Erythroblast (primary cell): Measurements from ENCODE around the gene GRIK2.

Experiments used
- GATA1 ChIP-seq: IDR thresholded peaks from 2 replicates; pipeline ENCODE4 v1.6.1; 2011; ENCODE audit warnings: low read depth, mild to moderate bottlenecking, control low read depth, low read length, moderate library complexity
- POLR2A ChIP-seq: IDR thresholded peaks from 2 replicates; pipeline ENCODE4 v1.6.1; 2011; ENCODE audit warnings: mild to moderate bottlenecking, low read length

DNA sequence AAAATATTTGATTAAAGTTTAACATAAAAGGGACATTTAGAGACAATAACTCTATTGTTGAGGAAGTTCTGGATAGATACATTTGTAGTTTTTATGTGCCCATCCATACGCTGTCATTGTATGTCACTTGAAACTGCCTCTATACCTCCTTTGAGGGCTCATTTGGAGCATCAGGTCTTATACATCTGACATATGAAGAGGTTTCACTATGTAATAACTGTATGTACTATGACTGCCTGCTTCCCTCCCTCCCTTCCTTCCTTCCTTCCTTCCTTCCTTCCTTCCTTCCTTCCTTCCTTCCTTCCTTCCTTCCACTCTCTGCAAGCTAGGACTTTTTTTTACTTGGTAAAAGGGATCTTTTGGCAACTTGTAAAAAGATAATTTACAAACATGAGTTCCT lies 657.5 kb downstream of the GRIK2 start:
- TF ChIP-seq POLR2A, result no peak
- TF ChIP-seq GATA1, result no peak
